Heart right ventricle (tissue), 16 donors: ENCODE measurements around the gene ABCA8. TPM values are rescaled to one million over a fixed set of nuclear protein-coding genes. Genes with fewer than 3 reads are reported as not detected.
A peak's percentile ranks its signal among the peaks of the same experiment; 100 is the strongest.

ENCODE experiments used
- ATAC-seq, 8 donors: fragments of 200-7000 bp; cut with Tn5 transposase; one replicate each; pipeline ENCODE4 v1.9.1; 2020; ENCODE audit warnings: mild to moderate bottlenecking in 8 of 8, moderate library complexity in 8 of 8, moderate number of reproducible peaks in 1 of 8
- DNase-seq, 2 donors: peaks; one replicate each; pipeline ENCODE4 v3.0.0-alpha.2; 2020
- H3K27ac ChIP-seq, 10 donors: fragments of 200-600 bp; sonication (generic) in 2 of 10; one replicate each; pipeline versions ENCODE4 v1.5.0 to v1.8.0; 2020 to 2022; ENCODE audit warnings: mild to moderate bottlenecking in 3 of 10
- H3K27me3 ChIP-seq, 7 donors: fragments of 200-600 bp; one replicate each; pipeline ENCODE4 v1.8.0; 2021 to 2022; ENCODE audit warnings: mild to moderate bottlenecking in 2 of 7
- H3K36me3 ChIP-seq, 9 donors: fragments of 200-600 bp; sonication (generic) in 1 of 9; one replicate each; pipeline versions ENCODE4 v1.5.0 to v1.8.0; 2020 to 2022; ENCODE audit warnings: mild to moderate bottlenecking in 2 of 9
- H3K4me1 ChIP-seq, 9 donors: fragments of 200-600 bp; sonication (generic) in 1 of 9; one replicate each; pipeline versions ENCODE4 v1.5.0 to v1.8.0; 2020 to 2022; ENCODE audit warnings: mild to moderate bottlenecking in 4 of 9
- H3K4me3 ChIP-seq, 10 donors: fragments of 200-600 bp; sonication (generic) in 2 of 10; one replicate each; pipeline versions ENCODE4 v1.5.0 to v1.8.0; 2020 to 2022; ENCODE audit warnings: mild to moderate bottlenecking in 7 of 10, moderate library complexity in 2 of 10
- H3K9me3 ChIP-seq, 11 donors: fragments of 200-600 bp in 10 of 11; sonication (generic) in 2 of 11; one replicate each; pipeline versions ENCODE4 v1.5.0 to v1.8.0; 2013 to 2022; ENCODE audit warnings: mild to moderate bottlenecking in 2 of 11, control low read depth in 1 of 11, moderate library complexity in 1 of 11
- WGBS, 2 donors: extraction: QIAGEN DNeasy Blood & Tissue Kit; methylation state at CpG; one replicate each; pipeline ENCODE4 v1.1.7; 2013; ENCODE audit warnings: inconsistent platforms in 1 of 2; 5-methylcytosine and 5-hydroxymethylcytosine counted together
- intact Hi-C, 10 donors: fragments of 100-400 bp; cut with DNase I; formaldehyde crosslinking; loops; one replicate each; pipeline versions ENCODE4 v1.11.1 to v1.14.2; 2022
- polyA plus RNA-seq, 2 donors: library from polyadenylated mRNA; stranded (reverse); fragments of 200-250 nt; gene quantifications; one replicate each; pipeline ENCODE4 v1.2.3, GENCODE V29; 2013
- total RNA-seq, 10 donors: library from RNA; stranded (reverse); fragmentation: NEBNext Ultra II Directional in 3 of 10; extraction: Animal tissue kit (Norgen Biotek cat#: 25700) in 3 of 10; gene quantifications; one replicate each; pipeline versions ENCODE4 v1.2.1 to v1.2.4, GENCODE V29; 2021 to 2023
- TF ChIP-seq, protein P1 (sequence below), 9 donors: fragments of 200-600 bp; sonication (generic) in 2 of 9; IDR thresholded peaks; one replicate each; pipeline versions ENCODE4 v1.5.0 to v1.8.0; 2021 to 2022; ENCODE audit warnings: antibody characterized with exemption in 9 of 9, mild to moderate bottlenecking in 5 of 9, moderate library complexity in 1 of 9
- donor health status: Arrhythmogenic right ventricular cardiomyopathy.
- donor health status: ischemic (EF 13 %, LVEDD 7.1; RV severe dilation, severe dysfunction).
- donor health status: healthy with polysubstance abuse.
- donor health status: DM: no; HTN: yes; CAD: no.
- donor health status: DM: no; HTN: no; CAD: no.
- donor health status: ischemic (EF 25% LVEDD 6.9; RV normal size, moderate dysfunction).
- donor health status: ischemic (EF 25% LVEDD 5.7; RV mildly dilated, moderate dysfunction).
- donor health status: healthy.
- donor health status: DM: yes; HTN: yes; CAD: no.
- donor health status: Ischemic cardiomyopathy.
- donor health status: ischemic (EF 35%, LVEDD 5.7; RV mildly dilated, moderate dysfunction).
- donor health status: nonischemic (EF 11% LVEDD 7.7; RV severe dilation, severe dysfunction).
- donor health status: DM: yes; HTN: yes; CAD: no.
- donor health status: PGD.
- donor health status: ischemic (EF 29% LVEDD 5.4; RV normal size, mild dysfunction).
- donor health status: nonischemic (EF 23%, LVEDD 6.1; RV moderate dilation, normal function).

ABCA8 gene
- total and polyA plus RNA-seq, 12 donors: 10.1 to 93.0 (median 35.7) TPM

DNA sequence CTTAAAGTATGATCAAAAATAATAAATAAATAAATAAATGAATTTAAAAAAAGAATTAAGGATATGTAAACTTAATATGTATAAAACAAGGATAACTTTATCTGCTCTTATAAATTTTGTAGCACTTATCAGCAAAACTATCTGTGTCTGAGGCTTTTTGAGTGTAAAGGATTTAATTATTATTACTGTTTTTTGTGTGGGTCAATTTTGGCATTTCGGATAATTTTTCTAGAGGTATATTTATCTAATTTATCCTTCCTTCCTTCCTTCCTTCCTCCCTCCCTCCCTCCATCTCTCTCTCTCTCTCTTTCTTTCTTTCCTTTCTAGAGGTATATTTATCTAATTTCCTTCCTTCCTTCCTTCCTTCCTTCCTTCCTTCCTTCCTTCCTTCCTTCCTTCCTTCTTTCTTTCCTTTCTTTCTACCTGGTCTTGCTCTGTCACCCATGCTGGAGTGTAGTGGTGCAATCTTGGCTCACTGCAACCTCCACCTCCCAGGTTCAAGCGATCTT is 120.8 kb downstream of the ABCA8 start:
- H3K4me3 ChIP-seq: no peak overlapping the region
- peak overlapping the region in 1 of 10 donors; percentile 81 for H3K27ac ChIP-seq
- H3K27me3 ChIP-seq: no peaks in the 10 kb centered on the region
- ATAC-seq (no peak), DNase-seq (no peak)
- H3K9me3 ChIP-seq: no peaks in the 10 kb centered on the region
- no peaks in the 10 kb centered on the region for H3K36me3 ChIP-seq
- peaks cover 0 to 14% (median 9%) of the 10 kb centered on the region in 9 donors for H3K4me1 ChIP-seq
- WGBS, 2 donors: 89 to 94% methylated on average over 2 of the region's 2 CpGs
- TF ChIP-seq, protein P1, sequence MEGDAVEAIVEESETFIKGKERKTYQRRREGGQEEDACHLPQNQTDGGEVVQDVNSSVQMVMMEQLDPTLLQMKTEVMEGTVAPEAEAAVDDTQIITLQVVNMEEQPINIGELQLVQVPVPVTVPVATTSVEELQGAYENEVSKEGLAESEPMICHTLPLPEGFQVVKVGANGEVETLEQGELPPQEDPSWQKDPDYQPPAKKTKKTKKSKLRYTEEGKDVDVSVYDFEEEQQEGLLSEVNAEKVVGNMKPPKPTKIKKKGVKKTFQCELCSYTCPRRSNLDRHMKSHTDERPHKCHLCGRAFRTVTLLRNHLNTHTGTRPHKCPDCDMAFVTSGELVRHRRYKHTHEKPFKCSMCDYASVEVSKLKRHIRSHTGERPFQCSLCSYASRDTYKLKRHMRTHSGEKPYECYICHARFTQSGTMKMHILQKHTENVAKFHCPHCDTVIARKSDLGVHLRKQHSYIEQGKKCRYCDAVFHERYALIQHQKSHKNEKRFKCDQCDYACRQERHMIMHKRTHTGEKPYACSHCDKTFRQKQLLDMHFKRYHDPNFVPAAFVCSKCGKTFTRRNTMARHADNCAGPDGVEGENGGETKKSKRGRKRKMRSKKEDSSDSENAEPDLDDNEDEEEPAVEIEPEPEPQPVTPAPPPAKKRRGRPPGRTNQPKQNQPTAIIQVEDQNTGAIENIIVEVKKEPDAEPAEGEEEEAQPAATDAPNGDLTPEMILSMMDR (IDR thresholded peaks at IDR 0.05): no peak
- intact Hi-C loops: no loop called here

DNA sequence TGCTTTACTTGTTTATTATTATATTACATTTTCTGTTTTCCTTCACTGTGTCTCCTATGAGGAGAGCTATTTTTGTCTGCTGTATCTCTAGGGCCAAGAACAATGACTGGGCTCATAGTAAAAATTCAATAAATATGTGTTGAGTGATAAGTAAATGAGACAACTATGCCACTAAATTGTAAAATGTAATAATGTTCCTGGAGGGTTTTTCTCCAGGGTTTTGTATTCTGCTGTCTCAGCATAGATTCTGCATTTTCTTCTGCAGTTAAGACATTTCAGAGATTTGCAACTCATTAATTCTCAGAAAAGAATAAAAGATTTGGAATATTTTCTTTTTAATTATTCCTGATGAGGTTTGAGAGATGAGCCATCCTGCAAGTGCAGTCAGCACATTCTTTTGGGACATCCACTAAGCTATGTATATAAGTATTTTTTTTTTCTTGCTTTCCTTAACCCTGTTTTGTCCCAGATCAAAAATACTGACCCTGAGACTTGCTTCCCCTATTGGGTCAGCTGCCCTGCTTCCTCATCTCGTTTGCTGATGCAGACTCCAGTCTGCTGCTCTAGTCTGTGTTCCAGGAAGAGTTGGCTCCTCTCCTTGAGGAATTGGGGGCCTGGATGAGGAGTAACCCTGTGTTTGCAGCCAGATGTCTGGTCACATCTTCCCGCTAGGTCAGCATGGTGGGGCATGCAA is 122.9 kb downstream of the ABCA8 start:
- intact Hi-C loops: no loop called here
- Histone ChIP-seq H3K4me3 (no peak overlapping the region), H3K36me3 (no peaks in the 10 kb centered on the region), H3K27me3 (no peaks in the 10 kb centered on the region), H3K4me1 (peaks cover 0 to 22% (median 9%) of the 10 kb centered on the region in 9 donors), H3K9me3 (no peaks in the 10 kb centered on the region), H3K27ac (peak overlapping the region in 4 of 10 donors; percentile 24 to 81 (median 32))
- TF ChIP-seq, protein P1 (IDR thresholded peaks at IDR 0.05): no peak
- peak in 1 of 2 donors; percentile 28 for DNase-seq
- WGBS, 2 donors: 51 to 55% methylated on average over 2 of the region's 2 CpGs
- peak in 7 of 8 donors; percentile 35 to 83 (median 76) for ATAC-seq

DNA sequence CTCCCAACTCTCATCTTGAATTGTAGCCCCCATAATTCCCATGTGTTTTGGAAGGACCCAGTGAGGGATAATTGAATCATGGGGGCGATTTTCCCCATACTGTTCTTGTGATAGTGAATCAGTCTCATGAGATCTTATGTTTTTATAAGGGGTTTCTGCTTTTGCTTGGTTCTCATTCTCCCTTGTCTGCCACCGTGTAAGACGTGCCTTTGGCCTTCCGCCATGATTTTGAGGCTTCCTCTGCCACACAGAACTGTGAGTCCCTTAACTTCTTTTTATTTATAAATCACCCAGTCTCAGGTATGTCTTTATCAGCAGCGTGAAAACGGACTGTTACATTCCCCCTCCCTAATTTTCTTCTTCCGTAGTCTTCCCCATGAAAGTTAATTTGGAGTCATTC is 124.0 kb downstream of the ABCA8 start:
- TF ChIP-seq, protein P1 (IDR thresholded peaks at IDR 0.05): no peak
- Histone ChIP-seq H3K27ac (peak overlapping the region in 3 of 10 donors; percentile 36 to 81 (median 37)), H3K27me3 (no peaks in the 10 kb centered on the region), H3K9me3 (no peaks in the 10 kb centered on the region), H3K4me1 (peaks cover 0 to 22% (median 9%) of the 10 kb centered on the region in 9 donors), H3K36me3 (no peaks in the 10 kb centered on the region), H3K4me3 (no peak overlapping the region)
- no peak for DNase-seq
- no peak for ATAC-seq
- intact Hi-C loops: no loop called here
- WGBS, 2 donors: 85 to 89% methylated on average over 7 of the region's 7 CpGs

DNA sequence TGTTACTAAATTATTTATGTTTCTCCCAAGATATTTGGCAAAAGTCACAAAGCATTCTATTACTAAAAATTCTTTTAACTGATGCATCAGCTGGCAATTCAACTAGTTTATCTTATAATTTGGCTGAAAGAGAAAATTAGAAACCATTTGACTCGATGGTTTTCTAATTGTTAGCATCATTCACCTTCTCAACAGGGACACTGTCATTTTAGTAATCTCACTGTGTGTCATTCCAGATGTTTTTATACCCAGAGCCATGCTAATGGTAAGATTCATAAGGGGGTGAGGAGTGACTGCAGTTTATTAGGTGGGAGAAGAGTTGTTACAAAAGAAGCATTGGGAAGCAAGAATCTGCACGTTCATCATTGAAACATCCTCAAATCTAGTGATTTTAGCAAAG is 124.9 kb downstream of the ABCA8 start:
- Histone ChIP-seq H3K4me1 (peaks cover 0 to 18% (median 9%) of the 10 kb centered on the region in 9 donors), H3K36me3 (no peaks in the 10 kb centered on the region), H3K9me3 (no peaks in the 10 kb centered on the region), H3K4me3 (no peak overlapping the region), H3K27me3 (no peaks in the 10 kb centered on the region), H3K27ac (peak overlapping the region in 1 of 10 donors; percentile 81)
- TF ChIP-seq, protein P1 (IDR thresholded peaks at IDR 0.05): no peak
- no peak for ATAC-seq
- DNase-seq: no peak
- intact Hi-C loops: no loop called here
- WGBS, 2 donors: 72 to 78% methylated on average over 2 of the region's 2 CpGs
